ENCODE results near the gene TOR4A.

The TOR4A gene

GRCh38 chr9:137301081-137301947 lies 23.8 kb downstream of the TOR4A start:
- TF ChIP-seq CTCF (conservative IDR thresholded peaks at IDR 0.05; ENCODE audit: low read length): no peak
- no peak for DNase-seq (ENCODE audit: low read depth)
- H3K4me3 ChIP-seq (ENCODE audit: low read length): peak overlapping the region; percentile 39

- H3K4me3 ChIP-seq (ENCODE audit: low read length): peak within 1 kb of the TSS; percentile 41
- no peak for TF ChIP-seq CTCF (conservative IDR thresholded peaks at IDR 0.05; ENCODE audit: low read length)
- DNase-seq (ENCODE audit: low read depth): peak; percentile 55
These were observed 24.6 kb downstream of the TOR4A start, which contains the start of gene NRARP for GRCh38 chr9:137302118-137302448. Gene NRARP, minus strand, starts transcription at chr9:137302271. Its CDS starts 343 bp downstream, at chr9:137301928.

- peak overlapping the region; percentile 41 for H3K4me3 ChIP-seq (ENCODE audit: low read length)
- DNase-seq (ENCODE audit: low read depth): no peak
- TF ChIP-seq CTCF (conservative IDR thresholded peaks at IDR 0.05; ENCODE audit: low read length): peak; percentile 28; the same call in 1 of the 2 replicates
These were observed 25.1 kb downstream of the TOR4A start for GRCh38 chr9:137302449-137303150.

GRCh38 chr9:137303151-137303892 lies 25.8 kb downstream of the TOR4A start:
- no peak for DNase-seq (ENCODE audit: low read depth)
- H3K4me3 ChIP-seq (ENCODE audit: low read length): no peak overlapping the region
- TF ChIP-seq CTCF (conservative IDR thresholded peaks at IDR 0.05; ENCODE audit: low read length): no peak

GRCh38 chr9:137303893-137304382 lies 26.4 kb downstream of the TOR4A start:
- DNase-seq (ENCODE audit: low read depth): no peak
- H3K4me3 ChIP-seq (ENCODE audit: low read length): no peak overlapping the region
- no peak for TF ChIP-seq CTCF (conservative IDR thresholded peaks at IDR 0.05; ENCODE audit: low read length)

- no peak overlapping the region for H3K4me3 ChIP-seq (ENCODE audit: low read length)
These were observed 27.0 kb downstream of the TOR4A start for GRCh38 chr9:137304383-137305059.

More at GRCh38 chr9:137304383-137305059, 27.0 kb downstream of the TOR4A start:
- no peak for DNase-seq (ENCODE audit: low read depth)
- TF ChIP-seq CTCF (conservative IDR thresholded peaks at IDR 0.05; ENCODE audit: low read length): no peak
